Measurements from ENCODE around the gene GLIPR1.
"Not testable (repeated sequence)": the region's sequence is repeated elsewhere in the genome, so short reads cannot be mapped to it uniquely, and the experiment has no call there.

GLIPR1 gene

DNA sequence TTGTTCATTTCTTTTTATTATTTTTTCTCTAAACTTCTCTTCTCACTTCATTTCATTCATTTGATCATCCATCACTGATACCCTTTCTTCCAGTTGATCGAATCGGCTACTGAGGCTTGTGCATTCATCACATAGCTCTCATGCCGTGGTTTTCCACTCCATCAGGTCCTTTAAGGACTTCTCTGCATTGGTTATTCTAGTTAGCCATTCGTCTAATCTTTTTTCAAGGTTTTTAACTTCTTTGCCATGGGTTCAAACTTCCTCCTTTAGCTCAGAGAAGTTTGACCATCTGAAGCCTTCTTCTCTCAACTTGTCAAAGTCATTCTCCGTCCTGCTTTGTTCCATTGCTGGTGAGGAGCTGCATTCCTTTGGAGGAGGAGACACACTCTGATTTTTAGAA, 41.6 kb downstream of the GLIPR1 start:
- DNase-seq, result not testable (repeated sequence)

DNA sequence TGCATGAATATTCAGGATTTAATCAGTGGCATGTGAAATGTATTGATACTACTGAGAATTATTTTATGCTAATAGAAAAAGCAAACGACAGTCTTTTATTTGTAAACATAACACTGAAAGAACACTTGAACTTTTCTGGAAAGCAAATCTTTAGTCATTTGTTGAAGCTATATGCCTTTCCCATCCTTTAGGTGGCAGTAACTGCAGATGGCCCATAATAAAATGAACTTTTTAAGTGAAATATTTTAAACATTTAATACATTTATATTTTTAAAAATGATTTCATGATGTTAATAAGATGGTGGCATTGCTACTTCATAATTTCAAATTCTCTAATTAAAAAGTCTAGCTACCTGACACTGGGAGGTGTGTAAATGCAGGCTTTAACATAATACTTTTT, 44.7 kb downstream of the GLIPR1 start:
- DNase-seq, result no peak

DNA sequence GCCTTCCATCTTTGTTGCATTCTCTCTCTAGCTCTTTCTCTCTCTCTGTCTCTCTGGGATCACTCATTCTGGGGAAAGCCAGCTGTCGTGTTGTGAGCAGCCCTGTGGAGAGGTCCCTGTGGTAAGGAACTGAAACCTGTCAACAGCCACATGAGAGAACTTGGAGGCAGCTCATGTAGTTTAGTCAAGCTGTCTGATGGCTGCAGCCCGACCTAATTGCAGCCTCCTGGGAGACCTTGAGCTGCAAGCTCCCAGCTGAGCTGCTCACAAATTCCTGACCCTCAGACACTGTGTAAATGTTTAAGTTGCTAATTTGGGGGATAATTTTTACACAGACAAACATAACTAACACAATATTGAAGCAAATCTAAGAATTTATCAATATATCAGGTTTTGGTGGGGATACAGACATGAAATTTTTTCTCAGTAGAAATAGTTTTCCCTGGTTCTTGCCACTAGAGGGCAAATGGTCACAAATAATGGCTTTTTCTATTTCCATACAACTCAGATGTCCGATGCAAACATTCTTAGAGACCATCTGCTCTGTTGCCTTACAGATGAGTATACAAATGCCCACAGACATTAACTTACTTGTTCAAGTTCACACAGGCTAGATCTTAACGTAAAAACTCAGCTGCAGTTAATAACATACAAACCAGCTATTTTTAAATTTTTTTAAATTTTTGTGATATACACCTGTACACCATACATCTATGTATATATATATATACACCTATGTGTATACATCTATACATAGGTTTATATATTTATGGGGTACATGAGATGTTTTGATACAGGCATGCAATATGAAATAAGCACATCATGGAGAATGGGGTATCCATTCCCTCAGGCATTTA, 46.3 kb downstream of the GLIPR1 start:
- DNase-seq, result peak in 1 of 2 donors; percentile 2

DNA sequence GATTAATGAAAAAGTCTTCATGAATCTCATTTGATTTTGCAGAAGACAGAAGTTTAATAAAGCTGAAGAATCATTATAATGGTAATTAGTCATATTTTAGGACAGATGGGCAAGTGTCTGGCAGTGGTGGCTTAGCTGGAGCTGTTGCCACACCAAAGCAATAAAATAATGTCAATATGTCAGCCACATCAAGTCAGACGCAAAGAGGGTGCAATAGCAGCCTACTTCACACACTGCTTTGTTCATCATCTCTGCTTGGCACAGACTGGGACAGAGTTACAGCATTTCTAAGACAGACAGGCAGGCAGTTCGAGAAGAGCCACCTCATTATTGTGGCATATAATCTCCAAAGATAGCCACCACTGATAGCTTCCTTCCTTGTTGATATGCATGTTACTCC, 47.7 kb downstream of the GLIPR1 start:
- DNase-seq, result no peak

DNA sequence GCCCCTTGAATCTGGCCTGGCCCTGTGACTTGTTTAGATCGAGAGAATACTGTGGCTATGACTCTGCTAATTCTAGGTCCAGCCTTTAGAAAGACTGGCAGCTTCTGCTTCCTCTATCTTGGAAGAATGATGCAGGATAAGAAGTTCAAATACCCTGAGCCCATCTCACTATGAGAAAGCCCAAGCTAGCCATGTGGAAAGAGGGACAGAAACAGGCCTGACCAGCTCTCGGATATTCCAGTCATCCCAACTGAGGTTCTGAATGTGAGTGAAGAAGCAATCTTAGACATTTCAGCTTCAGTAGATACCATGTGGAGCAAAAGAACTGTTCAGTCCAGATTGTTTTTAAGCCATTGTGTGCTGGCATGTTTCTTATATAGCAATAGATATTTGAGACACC, 48.1 kb downstream of the GLIPR1 start:
- DNase-seq, result no peak

DNA sequence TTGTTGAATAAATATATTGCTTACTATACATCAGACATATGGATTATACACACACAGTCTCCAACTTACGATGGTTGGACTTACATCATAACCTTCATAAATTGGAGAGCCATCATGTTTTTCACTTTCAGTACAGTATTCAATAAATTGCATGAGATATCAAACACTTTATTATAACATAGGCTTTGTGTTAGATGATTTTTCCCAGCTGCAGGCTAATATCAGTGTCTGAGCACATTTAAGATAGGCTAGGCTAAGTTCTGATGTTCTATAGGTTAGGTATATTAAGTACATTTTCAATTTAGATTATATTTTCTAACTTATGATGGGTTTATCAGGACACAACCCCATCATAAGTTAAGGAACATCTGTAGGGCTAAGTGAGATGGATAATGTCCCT, 48.8 kb downstream of the GLIPR1 start:
- no peak for DNase-seq

DNA sequence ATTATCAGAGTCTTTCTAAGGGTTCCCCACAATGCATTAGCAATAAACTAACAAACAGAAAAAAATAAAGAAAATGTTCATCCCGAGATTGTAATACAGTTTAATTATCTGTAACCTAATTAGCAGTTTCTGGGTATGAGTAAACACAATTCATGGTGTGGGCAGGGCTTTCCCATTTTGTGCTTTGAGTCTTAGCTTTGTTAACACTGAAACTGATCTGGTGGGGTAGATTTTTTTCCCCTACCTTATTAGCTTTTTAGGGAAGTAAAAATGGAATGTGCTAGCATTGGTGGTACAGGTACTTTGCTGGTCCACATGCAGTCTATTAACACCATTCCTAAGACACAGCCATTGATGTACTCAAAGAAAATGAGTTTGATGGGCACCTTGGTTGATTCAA, 49.3 kb downstream of the GLIPR1 start:
- DNase-seq, result no peak

DNA sequence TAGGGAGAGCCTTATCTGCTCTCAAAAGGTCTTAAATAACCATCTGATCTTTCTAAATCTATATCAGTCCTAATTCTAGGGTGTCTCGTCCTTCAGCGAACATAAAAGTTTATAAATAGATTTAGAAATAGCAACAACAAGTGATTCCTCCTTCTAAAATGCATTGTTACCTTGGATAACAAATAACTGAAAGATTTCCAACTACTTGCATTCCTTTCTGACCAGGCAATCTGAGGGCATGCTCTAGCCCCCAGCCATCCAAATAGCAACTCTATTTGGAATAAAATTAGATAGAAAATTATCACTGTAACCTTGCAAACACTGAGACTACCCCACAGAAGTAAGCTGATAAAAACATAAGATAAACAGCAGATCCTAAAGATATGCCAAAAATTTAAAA, 52.7 kb downstream of the GLIPR1 start:
- no peak for DNase-seq

DNA sequence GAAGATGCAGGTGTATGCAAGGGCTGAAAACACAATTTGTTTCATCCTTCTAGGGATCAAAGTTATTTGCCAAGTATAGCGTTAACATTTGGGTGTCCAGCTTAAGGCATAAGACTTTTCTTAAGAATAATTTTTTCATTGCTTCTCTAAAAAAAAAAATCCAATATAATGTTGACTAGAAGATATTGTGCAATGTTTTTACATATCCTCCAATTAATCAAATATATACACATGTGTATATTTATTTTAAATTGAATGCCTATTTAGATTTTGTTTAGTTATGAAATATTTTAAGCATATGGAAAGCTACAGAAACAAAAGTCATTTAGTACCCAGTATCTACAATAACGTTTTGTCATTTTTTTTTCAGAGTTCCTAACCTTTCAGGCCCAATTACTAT, 59.3 kb downstream of the GLIPR1 start:
- no peak for DNase-seq

DNA sequence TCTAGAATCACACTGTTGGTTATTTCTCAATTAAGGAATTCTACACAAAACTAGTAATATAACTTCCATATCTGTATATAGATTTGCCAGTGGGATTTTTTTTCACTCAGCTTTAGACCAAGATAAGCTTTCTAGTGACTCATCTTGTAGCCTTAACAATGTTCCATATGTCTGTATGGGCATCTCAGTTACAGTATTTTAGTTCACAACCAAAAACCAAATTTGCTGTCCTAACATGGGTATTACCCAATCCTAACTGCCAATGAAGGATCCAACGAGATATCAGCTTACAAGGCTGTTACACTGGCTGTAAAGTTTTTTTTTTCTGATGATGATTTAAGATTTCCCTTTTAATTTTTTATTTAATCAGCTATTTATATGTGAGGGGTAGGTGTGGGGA, 62.4 kb downstream of the GLIPR1 start:
- no peak for DNase-seq

DNA sequence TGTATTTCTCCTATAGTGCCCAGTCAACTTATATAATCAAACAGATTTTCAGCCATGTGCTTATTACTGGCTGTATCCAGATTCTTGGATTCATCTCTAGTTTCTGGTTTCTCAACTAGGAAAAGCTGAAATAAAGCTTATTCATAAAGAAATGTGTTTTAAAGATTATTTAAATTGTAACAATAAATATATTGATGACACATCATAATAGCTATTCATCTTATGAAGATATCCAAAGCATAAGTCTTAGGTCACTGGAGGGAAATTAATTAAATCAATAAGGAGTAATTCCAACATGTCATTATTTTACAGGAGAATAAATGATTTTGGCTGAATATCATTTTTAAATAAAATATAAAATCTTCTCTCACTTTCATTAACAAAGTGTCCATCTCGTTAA, 63.0 kb downstream of the GLIPR1 start:
- no peak for DNase-seq

DNA sequence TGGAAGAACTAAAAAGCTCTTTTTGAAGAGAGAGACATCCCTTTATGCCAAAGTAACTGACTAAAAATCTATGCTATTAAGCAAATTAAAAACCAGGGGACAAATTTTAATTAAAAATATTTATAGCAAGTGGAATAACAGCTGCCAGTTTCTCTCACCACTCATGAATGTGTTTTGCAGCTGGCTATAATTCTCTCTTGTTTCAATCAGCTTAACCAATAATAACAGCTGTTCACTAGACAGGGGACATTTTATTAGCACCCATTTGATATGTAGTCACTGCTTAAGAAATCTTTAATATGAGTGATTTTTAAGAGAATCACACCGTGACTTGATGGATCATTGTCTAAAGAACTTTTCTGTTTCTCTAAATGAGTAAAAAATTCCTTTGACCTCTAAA, 65.1 kb downstream of the GLIPR1 start:
- no peak for DNase-seq

DNA sequence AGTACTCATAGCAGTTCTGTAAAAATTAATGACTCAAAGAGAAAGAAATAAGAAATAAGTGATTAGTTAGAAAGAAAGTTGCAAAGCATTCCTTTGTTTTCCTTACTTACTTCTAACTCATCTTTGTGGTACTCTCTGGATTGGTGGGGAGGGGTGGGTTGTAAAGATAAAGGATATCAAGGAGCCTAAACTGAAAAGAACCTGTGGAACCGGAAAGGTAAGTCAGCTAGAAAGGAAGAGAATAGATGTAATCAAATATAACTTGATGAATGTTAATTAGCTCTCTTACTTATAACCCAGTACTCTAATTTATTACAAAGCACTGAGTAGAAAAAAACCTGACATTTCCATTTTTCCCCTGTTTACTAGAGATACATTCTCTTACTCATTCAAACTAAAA, 68.3 kb downstream of the GLIPR1 start:
- DNase-seq, result no peak

DNA sequence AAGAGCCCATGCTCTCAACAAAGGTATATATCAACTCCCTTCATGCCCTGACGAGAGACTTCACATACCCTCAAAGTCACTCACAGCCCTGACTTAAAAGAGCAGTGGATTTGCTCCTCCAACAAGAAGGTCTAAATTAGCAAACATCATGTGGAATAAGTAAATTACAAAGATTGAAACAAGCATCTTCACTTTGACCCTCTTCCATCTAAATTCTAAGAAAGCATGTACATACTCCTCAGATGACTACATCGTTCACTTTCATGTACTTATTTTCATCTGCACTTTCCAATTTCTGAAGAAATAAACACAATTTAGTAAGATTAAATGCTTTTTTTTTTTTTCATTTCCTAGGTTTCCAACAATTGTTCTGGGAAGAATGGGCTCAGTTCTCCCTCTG, 69.4 kb downstream of the GLIPR1 start:
- no peak for DNase-seq

DNA sequence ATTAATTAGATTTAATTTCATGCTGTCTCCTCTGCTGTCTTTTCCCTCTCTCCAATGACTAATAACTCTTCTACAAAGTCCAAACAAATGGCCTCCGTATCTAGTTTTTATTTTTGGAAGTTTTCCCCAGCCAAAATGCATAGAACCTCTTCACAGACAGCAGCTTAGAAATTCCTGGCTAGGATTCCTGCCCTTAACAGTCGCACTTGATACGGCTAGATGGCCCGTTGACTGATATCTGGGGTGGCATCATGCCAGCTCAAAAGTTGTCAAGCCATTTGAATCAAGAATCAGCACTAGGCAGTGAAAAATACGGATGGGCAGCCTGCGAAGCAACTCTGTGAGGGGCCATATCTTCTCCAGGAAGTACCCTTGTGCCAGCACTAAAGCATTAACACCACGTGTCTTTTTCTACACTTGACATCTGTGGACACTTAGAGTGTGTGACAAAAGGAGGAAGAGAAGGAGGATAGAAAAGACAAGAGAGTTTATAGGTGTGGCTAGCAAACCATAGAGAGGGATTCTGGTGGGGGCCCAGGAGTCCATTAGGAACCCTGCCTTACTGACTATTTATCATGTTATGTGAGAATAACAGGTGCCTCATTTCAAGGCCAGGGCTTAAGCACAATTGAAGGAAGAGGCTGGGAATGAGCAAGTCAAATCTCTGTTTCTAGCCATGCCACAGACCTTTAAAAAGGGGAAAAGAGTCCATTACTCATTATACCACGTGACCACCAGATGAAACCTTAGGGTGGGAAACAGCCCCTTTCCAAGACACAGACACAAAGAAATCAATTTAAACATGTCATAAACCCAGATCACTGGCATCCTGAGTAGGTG, 70.1 kb downstream of the GLIPR1 start:
- DNase-seq, result no peak

DNA sequence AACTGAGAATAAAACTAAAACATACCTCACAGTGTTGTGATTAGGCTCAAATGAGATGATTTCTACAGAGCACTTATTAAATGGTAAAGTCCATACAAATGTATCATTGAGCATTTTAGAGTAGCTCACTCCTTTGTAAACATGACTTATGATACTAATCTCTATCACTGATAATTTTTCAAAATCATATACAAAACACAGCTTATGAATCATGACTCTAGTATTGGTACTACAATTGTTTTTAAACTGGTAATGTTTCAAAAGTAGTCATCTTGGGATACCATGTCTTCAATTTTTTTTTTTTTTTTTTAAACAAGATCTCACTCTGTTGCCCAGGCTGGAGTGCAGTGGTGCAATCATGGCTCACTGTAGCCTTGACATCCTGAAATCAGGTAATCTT, 70.9 kb downstream of the GLIPR1 start:
- DNase-seq, result no peak

DNA sequence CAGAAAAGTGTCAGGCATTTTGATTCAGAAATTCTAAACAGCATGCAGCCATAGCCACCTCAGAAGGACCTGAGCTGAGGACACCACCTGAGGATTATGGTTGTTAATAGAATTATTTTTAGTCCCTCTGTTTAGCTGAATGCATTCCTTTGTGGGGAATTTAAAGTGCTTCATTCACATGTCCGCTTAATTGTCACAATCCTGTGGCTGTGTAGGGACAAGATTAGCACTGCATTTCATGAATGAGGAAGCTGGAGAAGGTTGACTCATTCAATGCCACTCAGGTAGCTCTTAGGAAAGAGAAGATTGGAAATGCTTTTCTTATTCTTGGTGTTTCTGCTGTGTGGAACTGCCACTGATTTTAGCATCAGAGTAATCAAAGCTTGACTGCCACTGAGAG, 72.8 kb downstream of the GLIPR1 start:
- DNase-seq, result no peak
